NCI-H2171 (cell line): Measurements from ENCODE around the gene MAGEB4.
"Not testable (repeated sequence)": the region's sequence is repeated elsewhere in the genome, so short reads cannot be mapped to it uniquely, and the experiment has no call there.

Source experiments
- DNase-seq: peaks from one replicate; lab custom pipeline; 2025; lab: John Stamatoyannopoulos, UW

Gene MAGEB4

GRCh38 chrX:30241724-30242415 is at the start of gene MAGEB4:
Gene MAGEB4, plus strand, starts transcription at chrX:30242000. Its CDS starts 136 bp downstream, at chrX:30242136.
- DNase-seq: no peak

- not testable (repeated sequence) for DNase-seq
Measured at GRCh38 chrX:30193910-30194309, 47.9 kb upstream of the MAGEB4 start.

DNA sequence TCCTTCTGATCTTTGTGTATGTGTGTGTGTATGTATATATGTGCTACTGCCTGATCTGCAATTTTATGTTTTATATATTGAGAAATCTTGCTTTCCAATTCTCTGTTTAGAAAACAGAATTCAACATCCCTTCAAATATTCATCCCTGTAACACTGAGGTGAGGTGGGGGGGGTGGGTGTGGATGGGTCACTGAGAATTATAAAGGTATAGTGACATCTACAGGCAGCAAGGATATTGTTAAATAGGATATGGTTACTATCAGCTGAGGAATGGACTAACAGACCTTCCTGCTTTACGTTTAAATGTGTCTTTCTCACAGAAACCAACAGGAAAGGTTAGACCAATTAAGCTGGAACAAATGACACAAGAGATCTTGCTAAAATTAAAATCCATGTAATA is 45.5 kb upstream of the MAGEB4 start:
- DNase-seq: no peak

DNA sequence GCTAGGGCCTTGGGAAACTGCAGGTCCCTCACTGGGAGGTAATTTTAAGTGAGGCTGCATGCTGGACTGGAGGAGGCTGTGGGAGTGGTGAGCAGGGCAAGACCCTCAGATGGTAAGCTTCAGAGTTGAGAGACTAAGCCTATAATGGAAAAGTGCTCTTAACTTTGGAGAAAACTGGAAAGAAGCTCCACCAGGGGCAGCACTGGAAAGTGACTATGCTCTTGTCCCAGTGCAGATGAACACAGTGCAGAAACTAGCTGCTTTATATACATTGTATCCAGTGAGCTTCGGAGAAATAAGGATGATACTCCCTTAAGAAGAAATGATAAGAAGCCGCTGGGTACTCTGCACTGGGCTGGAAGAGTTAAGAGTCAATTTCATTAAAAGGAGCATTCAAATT is 29.6 kb upstream of the MAGEB4 start:
- DNase-seq: no peak

GRCh38 chrX:30215357-30215843 is 26.4 kb upstream of the MAGEB4 start, which contains the start of gene MAGEB2:
Gene MAGEB2, plus strand, starts transcription at chrX:30215563. Its CDS starts 3,018 bp downstream, at chrX:30218581.
- no peak for DNase-seq

DNA sequence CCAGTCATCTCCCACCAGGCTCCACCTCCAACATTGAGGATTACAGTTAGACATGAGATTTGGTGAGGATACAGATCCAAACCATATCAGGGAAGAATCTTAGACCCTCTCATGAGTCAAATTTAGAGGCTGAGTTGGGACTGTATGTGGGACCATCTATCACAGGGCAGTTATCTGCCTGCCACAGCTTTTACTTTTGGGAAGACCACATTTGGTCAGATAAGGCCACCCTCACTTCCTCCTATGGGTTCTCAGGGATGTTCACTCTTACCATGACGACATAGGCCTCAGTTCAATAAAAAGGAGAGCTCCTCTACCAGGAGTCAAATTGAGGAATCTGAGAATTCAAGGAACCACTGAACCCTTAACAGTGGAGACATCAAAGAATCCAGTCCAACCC is 24.3 kb upstream of the MAGEB4 start:
- no peak for DNase-seq

GRCh38 chrX:30219372-30219771 is 22.4 kb upstream of the MAGEB4 start:
- no peak for DNase-seq

- no peak for DNase-seq
Measured at GRCh38 chrX:30220661-30221060, 21.1 kb upstream of the MAGEB4 start.

DNA sequence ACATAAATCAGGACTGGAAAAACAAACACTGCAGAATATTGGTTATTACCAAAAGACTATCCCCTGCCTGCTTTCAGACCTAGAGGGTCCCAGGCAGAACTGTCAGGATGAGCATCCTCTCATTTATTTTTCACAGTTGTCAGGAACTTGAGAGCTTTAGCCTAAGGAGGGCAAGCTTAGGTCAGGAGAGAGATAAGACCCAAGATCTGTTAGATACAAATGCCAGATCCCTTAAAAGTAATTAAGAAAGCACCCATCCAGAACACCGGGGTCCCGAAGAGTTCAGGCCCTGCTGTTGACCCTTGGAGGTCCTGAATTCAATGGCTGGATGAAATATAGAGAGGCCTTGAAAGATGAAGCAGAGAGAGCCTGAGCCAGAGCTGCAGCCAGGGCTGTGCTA is 17.3 kb upstream of the MAGEB4 start:
- no peak for DNase-seq

- DNase-seq: no peak
Measured at GRCh38 chrX:30228526-30228925, 13.3 kb upstream of the MAGEB4 start.

DNA sequence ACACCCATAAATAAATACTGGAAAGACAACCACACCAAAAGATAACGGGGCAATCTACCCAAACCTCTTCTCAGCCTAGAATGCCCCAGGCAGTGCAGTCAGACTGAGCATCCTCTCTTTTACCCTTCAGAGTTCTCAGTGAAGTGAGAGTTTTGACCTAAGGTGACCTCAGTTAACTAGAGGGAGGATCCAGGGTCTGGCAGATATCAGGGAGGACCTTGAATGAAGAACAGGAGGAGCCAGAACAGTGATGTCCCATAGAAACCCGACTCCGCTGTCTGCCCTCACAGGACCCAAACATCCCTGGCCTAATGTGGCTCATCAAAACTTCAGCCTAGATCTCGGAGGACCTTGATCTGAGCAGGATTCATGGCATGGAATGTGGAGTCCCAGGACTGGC is 11.4 kb upstream of the MAGEB4 start, which contains the start of gene MAGEB3:
Gene MAGEB3, plus strand, starts transcription at position 263 of the 400 bp plus-strand sequence. CDS start 5,268 bp downstream, outside the sequence.
- no peak for DNase-seq

DNA sequence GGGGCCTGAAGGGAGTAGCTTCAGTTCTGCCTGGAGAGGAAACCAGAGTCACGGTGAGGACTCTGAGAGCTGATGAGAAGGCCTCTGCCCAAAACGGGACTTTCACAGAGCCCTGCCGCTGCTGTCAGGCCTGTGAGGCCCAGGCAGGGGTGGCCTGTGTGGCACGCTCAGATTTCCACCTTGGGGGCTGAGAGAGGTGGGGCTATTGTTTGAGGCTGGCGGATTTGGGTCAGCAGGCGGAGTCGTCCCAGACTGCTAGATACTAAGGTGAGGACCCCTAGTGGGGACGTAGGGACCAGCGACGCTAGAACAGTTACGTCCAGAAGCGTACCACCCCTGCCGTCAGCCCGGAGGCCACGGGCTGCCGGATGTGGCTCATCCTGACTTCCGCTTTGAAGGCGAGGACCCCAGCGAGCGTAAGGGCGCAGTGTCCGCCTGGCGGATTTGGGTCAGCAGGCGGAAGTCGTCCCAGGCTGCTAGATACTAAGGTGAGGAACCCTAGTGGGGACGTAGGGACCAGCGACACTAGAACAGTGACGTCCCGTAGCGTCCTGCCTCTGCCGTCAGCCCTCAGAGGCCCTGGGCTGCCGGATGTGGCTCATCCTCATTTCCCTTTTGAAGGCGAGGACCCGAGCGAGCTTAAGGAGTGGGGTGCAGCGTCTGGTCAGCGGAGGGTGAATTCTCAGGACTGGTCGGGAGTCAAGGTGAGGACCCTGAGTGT is 5.1 kb downstream of the MAGEB4 start, which contains the start of gene MAGEB1:
Gene MAGEB1, plus strand, starts transcription at position 378 of the 721 bp plus-strand sequence. CDS start 3,348 bp downstream, outside the sequence.
- DNase-seq: no peak

DNA sequence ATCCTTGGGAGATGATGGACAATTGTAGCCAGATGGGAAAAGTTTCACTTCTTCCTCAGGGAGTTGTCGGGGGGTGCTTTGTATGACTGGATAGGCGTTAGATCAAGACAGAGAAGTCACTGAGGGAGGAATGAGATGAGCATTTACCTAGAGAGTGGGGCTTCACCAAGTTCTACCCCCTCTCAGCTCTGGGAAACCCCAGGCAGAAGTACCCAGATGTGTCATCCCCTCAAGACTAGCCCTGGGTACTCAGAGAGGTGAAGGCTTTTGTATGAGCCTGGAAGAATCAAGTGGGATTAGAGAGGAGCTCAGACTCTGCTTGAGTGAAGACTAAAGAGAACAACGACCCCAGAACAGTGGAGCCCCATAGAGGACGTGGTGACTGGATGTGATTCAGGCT is 7.1 kb downstream of the MAGEB4 start:
- no peak for DNase-seq

GRCh38 chrX:30253257-30253656 is 11.5 kb downstream of the MAGEB4 start:
- DNase-seq: no peak

DNA sequence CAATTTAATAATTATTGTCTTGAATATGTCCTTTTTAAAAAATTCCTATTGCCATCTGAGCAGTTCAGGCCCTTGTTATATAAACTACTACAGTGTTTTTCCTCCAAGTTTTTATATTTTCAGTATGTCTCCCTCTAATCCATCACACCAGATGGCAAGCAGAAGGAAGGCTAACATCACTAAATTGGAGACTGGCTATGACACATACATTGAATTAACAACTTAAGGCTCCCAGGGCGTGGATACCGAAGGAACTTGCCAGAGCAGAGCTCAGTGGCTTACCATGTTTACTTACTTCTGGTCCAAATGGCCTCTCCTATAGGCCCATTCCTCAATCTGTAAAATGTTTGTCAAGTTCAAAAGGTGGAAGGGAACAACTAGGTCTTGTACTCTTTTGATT is 18.1 kb downstream of the MAGEB4 start:
- no peak for DNase-seq

GRCh38 chrX:30261012-30261411 is 19.2 kb downstream of the MAGEB4 start:
- DNase-seq: no peak

DNA sequence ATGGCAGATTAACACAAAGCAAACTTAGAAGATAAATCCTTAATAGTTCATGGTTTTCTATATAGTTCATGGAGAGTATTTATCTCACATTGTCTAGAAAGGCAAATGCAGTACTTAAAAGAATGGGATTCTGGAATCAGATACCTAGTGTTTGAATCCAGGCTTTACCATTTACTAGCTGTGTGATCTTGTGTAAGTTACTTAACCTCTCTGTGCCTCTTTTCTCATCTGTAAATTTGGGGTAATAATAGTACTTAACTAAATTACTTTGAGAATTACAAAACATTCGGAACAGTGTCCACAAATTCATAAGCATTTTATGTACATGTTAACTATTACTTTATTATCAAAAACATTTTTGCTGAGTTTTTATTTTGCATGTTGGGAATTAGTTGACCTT is 21.0 kb downstream of the MAGEB4 start:
- no peak for DNase-seq

DNA sequence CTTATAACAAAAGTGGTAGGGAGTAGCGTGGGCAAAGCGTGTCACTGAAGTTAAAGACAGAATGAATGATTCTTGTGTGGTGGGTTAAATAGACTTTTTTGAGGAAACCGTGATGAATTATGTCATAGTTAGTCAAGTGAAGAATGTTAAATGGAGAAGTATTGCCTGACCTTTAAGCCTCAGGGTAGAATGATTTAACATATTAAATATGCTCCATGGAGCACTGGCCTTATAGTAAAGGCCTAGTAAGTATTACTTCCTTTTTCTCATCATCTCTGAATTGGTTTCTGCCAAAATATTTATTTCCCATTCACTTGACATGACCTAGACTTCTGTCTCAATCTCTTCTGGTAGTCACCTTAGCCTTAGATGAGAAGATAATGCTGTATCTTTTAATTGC is 28.8 kb downstream of the MAGEB4 start:
- DNase-seq: no peak

- DNase-seq: no peak
Measured at GRCh38 chrX:30275498-30275897, 33.7 kb downstream of the MAGEB4 start.

GRCh38 chrX:30278365-30278764 is 36.6 kb downstream of the MAGEB4 start:
- no peak for DNase-seq

DNA sequence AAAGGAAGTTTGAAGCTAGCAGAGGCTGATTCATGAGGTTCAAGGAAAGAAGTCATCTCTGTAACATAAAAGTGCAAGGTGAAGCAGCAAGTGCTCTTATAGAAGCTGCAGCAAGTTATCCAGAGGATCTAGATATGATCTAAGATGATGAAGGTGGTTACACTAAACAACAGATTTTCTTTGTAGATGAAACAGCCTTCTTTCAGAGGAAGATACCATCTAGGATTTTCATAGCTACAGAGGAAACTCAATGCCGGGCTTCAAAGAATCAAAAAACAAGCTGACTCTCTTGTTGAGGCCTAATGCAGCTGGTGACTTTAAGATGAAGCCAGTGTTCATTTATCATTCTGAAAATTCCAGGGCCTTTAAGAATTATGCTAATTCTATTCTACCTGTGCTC is 38.6 kb downstream of the MAGEB4 start:
- DNase-seq: no peak

DNA sequence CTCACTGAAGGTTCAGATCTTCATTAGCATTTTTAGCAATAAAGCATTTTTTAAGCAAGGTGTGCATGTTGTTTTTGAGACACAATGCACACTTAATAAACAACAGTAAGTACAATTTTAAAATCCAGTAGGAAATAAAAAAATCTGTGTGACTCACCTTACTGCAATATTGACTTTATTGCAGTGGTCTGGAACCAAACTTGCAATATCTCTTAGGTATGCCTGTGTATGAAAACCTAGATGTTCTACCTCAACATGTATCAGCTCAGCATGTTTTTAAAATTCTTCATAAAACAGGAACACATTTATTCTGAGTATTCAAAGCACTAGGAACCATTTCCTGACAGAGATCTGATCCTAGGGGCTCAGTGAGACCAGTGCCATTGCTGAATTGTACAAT is 40.7 kb downstream of the MAGEB4 start:
- no peak for DNase-seq
